HG02981 (cell line): ENCODE measurements around the gene KLF18.
"Not testable (repeated sequence)": the region's sequence is repeated elsewhere in the genome, so short reads cannot be mapped to it uniquely, and the experiment has no call there.

Experiments
- ATAC-seq: cut with Tn5 transposase; IDR thresholded peaks from one replicate; pipeline ENCODE4 v1.9.1; 2021; ENCODE audit warnings: mild to moderate bottlenecking, moderate library complexity; ENCODE audit not compliant: unreplicated experiment

Gene KLF18

GRCh38 chr1:44120398-44120949 lies 21.0 kb downstream of the KLF18 start:
- no peak for ATAC-seq

- no peak for ATAC-seq
These were observed 21.9 kb downstream of the KLF18 start for GRCh38 chr1:44119525-44119924.

GRCh38 chr1:44118682-44119081 lies 22.7 kb downstream of the KLF18 start, which contains the start of gene KLF17:
Gene KLF17, plus strand, starts transcription at chr1:44118821. Its CDS starts 87 bp downstream, at chr1:44118908.
- ATAC-seq, result no peak

GRCh38 chr1:44117272-44117671 lies 24.2 kb downstream of the KLF18 start:
- not testable (repeated sequence) for ATAC-seq

GRCh38 chr1:44114098-44114497 lies 27.3 kb downstream of the KLF18 start:
- ATAC-seq, result no peak

- ATAC-seq, result no peak
These were observed 28.3 kb downstream of the KLF18 start for GRCh38 chr1:44113095-44113609.

GRCh38 chr1:44112486-44112885 lies 28.9 kb downstream of the KLF18 start:
- no peak for ATAC-seq

- ATAC-seq, result no peak
These were observed 29.6 kb downstream of the KLF18 start for GRCh38 chr1:44111861-44112260.

- ATAC-seq, result no peak
These were observed 30.5 kb downstream of the KLF18 start for GRCh38 chr1:44110916-44111315.

- ATAC-seq, result no peak
These were observed 32.5 kb downstream of the KLF18 start for GRCh38 chr1:44108971-44109370.

GRCh38 chr1:44108241-44108640 lies 33.2 kb downstream of the KLF18 start:
- no peak for ATAC-seq

GRCh38 chr1:44105810-44106209 lies 35.6 kb downstream of the KLF18 start:
- ATAC-seq, result no peak

GRCh38 chr1:44103270-44104131 lies 37.9 kb downstream of the KLF18 start:
- no peak for ATAC-seq

- ATAC-seq, result no peak
These were observed 40.1 kb downstream of the KLF18 start for GRCh38 chr1:44101328-44101727.

GRCh38 chr1:44100183-44100868 lies 41.1 kb downstream of the KLF18 start:
- ATAC-seq, result no peak

- no peak for ATAC-seq
These were observed 47.4 kb downstream of the KLF18 start for GRCh38 chr1:44094047-44094446.

GRCh38 chr1:44090429-44091252 lies 50.8 kb downstream of the KLF18 start:
- ATAC-seq, result no peak

GRCh38 chr1:44089371-44090048 lies 51.9 kb downstream of the KLF18 start:
- ATAC-seq, result no peak
